Right lung (tissue), 10 donors: ENCODE data around the gene DNLZ. TPM values are rescaled to one million over a fixed set of nuclear protein-coding genes. Genes with fewer than 3 reads are reported as not detected.
A peak's percentile ranks its signal among the peaks of the same experiment; 100 is the strongest.
"Not testable (repeated sequence)": the region's sequence is repeated elsewhere in the genome, so short reads cannot be mapped to it uniquely, and the experiment has no call there.

ENCODE experiments used
- DNase-seq, 2 donors: peaks; one replicate each; pipeline ENCODE4 v3.0.0-alpha.2; 2013
- long read RNA-seq, 8 donors: transcript quantifications; one replicate each; lab custom pipeline, GENCODE V29; 2026
- polyA plus RNA-seq, 5 donors: library from polyadenylated mRNA; unstranded; fragments of 120-200 nt; gene quantifications; one replicate each; pipeline versions ENCODE4 v1.2.1 to v1.2.3, GENCODE V29; 2013; ENCODE audit warnings: inconsistent platforms in 1 of 5, low replicate concordance in 1 of 5; ENCODE audit not compliant: insufficient read length in 5 of 5, insufficient read depth in 1 of 5

The DNLZ gene
- polyA plus RNA-seq = 10 to 100 TPM in 1 of 5 donors, 1 to 10 TPM in 4; 3.6 to 13.8 (median 5.8) TPM
- long read RNA-seq, donor 1, transcript DNLZ-201 (3 exons, 724 nt) = major isoform, 15 of 15 reads
- long read RNA-seq, donor 1, partial matches to known transcripts = 0 of 15 reads
- long read RNA-seq, donor 1, other reads (novel, unspliced or antisense) = 0 of 15 reads
- long read RNA-seq, donor 2, transcript DNLZ-201 (3 exons, 724 nt) = major isoform, 9 of 9 reads
- long read RNA-seq, donor 2, partial matches to known transcripts = 0 of 9 reads
- long read RNA-seq, donor 2, other reads (novel, unspliced or antisense) = 0 of 9 reads
- long read RNA-seq, donor 3, transcript DNLZ-201 (3 exons, 724 nt) = major isoform, 11 of 11 reads
- long read RNA-seq, donor 3, partial matches to known transcripts = 0 of 11 reads
- long read RNA-seq, donor 3, other reads (novel, unspliced or antisense) = 0 of 11 reads
- long read RNA-seq, donor 4, transcript DNLZ-201 (3 exons, 724 nt) = major isoform, 6 of 6 reads
- long read RNA-seq, donor 4, partial matches to known transcripts = 0 of 6 reads
- long read RNA-seq, donor 4, other reads (novel, unspliced or antisense) = 0 of 6 reads
- long read RNA-seq, donor 5, transcript DNLZ-201 (3 exons, 724 nt) = major isoform, 24 of 24 reads
- long read RNA-seq, donor 5, partial matches to known transcripts = 0 of 24 reads
- long read RNA-seq, donor 5, other reads (novel, unspliced or antisense) = 0 of 24 reads
- long read RNA-seq, donor 6, transcript DNLZ-201 (3 exons, 724 nt) = major isoform, 12 of 13 reads
- long read RNA-seq, donor 6, partial matches to known transcripts = 0 of 13 reads
- long read RNA-seq, donor 6, other reads (novel, unspliced or antisense) = 0 of 13 reads
- long read RNA-seq, donor 7, transcript DNLZ-201 (3 exons, 724 nt) = major isoform, 14 of 14 reads
- long read RNA-seq, donor 7, partial matches to known transcripts = 0 of 14 reads
- long read RNA-seq, donor 7, other reads (novel, unspliced or antisense) = 0 of 14 reads
- long read RNA-seq, donor 8, transcript DNLZ-201 (3 exons, 724 nt) = major isoform, 9 of 9 reads
- long read RNA-seq, donor 8, partial matches to known transcripts = 0 of 9 reads
- long read RNA-seq, donor 8, other reads (novel, unspliced or antisense) = 0 of 9 reads

- DNase-seq = peak; percentile 88 to 89
Measured at GRCh38 chr9:136363106-136363948, at the start of gene DNLZ. Gene DNLZ (minus strand): TSS chr9:136363744. CDS start chr9:136363714, 30 bp downstream.

GRCh38 chr9:136412962-136413361 lies 49.4 kb upstream of the DNLZ start:
- DNase-seq = no peak

- no peak for DNase-seq
Measured at GRCh38 chr9:136411378-136411777, 47.8 kb upstream of the DNLZ start.

- peak; percentile 87 for DNase-seq
Measured at GRCh38 chr9:136410500-136411287, 47.1 kb upstream of the DNLZ start, which contains the start of the genes ENTR1 and PMPCA. Gene ENTR1 (minus strand): TSS chr9:136410614. CDS start chr9:136410397, 217 bp downstream. Gene PMPCA (plus strand): TSS chr9:136410658. CDS start chr9:136410669, 11 bp downstream.

GRCh38 chr9:136409557-136410455 lies 46.3 kb upstream of the DNLZ start:
- peak in 1 of 2 donors; percentile 12 for DNase-seq

GRCh38 chr9:136407911-136408310 lies 44.4 kb upstream of the DNLZ start:
- DNase-seq = no peak

- not testable (repeated sequence) for DNase-seq
Measured at GRCh38 chr9:136407061-136407460, 43.5 kb upstream of the DNLZ start.

- not testable (repeated sequence) for DNase-seq
Measured at GRCh38 chr9:136405904-136406303, 42.4 kb upstream of the DNLZ start.

GRCh38 chr9:136405481-136405880 lies 41.9 kb upstream of the DNLZ start:
- DNase-seq = no peak

GRCh38 chr9:136404801-136405136 lies 41.2 kb upstream of the DNLZ start:
- DNase-seq = no peak

- DNase-seq = no peak
Measured at GRCh38 chr9:136403915-136404800, 40.6 kb upstream of the DNLZ start.

- DNase-seq = no peak
Measured at GRCh38 chr9:136403538-136403914, 40.0 kb upstream of the DNLZ start.

GRCh38 chr9:136402067-136402466 lies 38.5 kb upstream of the DNLZ start:
- no peak for DNase-seq

GRCh38 chr9:136401173-136401922 lies 37.8 kb upstream of the DNLZ start:
- no peak for DNase-seq

- DNase-seq = peak; percentile 84 to 86
Measured at GRCh38 chr9:136400038-136400834, 36.7 kb upstream of the DNLZ start, which contains the start of gene SNAPC4. Gene SNAPC4 (minus strand): TSS chr9:136400170. CDS start chr9:136398428, 1,742 bp downstream.
